Left lung (tissue), 10 donors: ENCODE measurements around the gene ADCY2. TPM values are rescaled to one million over a fixed set of nuclear protein-coding genes. Genes with fewer than 3 reads are reported as not detected.

ENCODE experiments used
- ATAC-seq: fragments of 200-7000 bp; cut with Tn5 transposase; one replicate; pipeline ENCODE4 v1.9.1; 2020; ENCODE audit warnings: moderate library complexity
- DNase-seq, 4 donors: peaks; one replicate each; pipeline ENCODE4 v3.0.0-alpha.2; 2013 to 2020
- H3K27ac ChIP-seq, 2 donors: fragments of 200-600 bp; sonication (generic) in 1 of 2; one replicate each; pipeline versions ENCODE4 v1.5.0 to v1.8.0; 2020 to 2021
- H3K27me3 ChIP-seq, 2 donors: fragments of 200-600 bp; sonication (generic) in 1 of 2; one replicate each; pipeline versions ENCODE4 v1.5.0 to v1.8.0; 2020 to 2021
- H3K36me3 ChIP-seq, 2 donors: fragments of 200-600 bp; sonication (generic) in 1 of 2; one replicate each; pipeline versions ENCODE4 v1.5.0 to v1.8.0; 2020 to 2021
- H3K4me1 ChIP-seq, 2 donors: fragments of 200-600 bp; one replicate each; pipeline ENCODE4 v1.8.0; 2021
- H3K4me3 ChIP-seq, 2 donors: fragments of 200-600 bp; sonication (generic) in 1 of 2; one replicate each; pipeline versions ENCODE4 v1.5.0 to v1.8.0; 2020 to 2021; ENCODE audit warnings: mild to moderate bottlenecking in 1 of 2
- H3K9me3 ChIP-seq, 2 donors: fragments of 200-600 bp; sonication (generic) in 1 of 2; one replicate each; pipeline versions ENCODE4 v1.5.0 to v1.8.0; 2020 to 2021
- intact Hi-C, 2 donors: fragments of 100-400 bp; cut with DNase I; formaldehyde crosslinking; loops; one replicate each; pipeline versions ENCODE4 v1.11.2 to v1.14.2; 2022
- polyA plus RNA-seq, 6 donors: library from polyadenylated mRNA; unstranded; fragments of 120-200 nt; gene quantifications; one replicate each; pipeline ENCODE4 v1.2.1, GENCODE V29; 2013; ENCODE audit not compliant: insufficient read length in 6 of 6
- total RNA-seq, 2 donors: library from RNA; stranded (reverse); fragmentation: NEBNext Ultra II Directional; extraction: Animal tissue kit (Norgen Biotek cat#: 25700); gene quantifications; one replicate each; pipeline ENCODE4 v1.2.1, GENCODE V29; 2021
- TF ChIP-seq, protein P1 (sequence below), 2 donors: fragments of 200-600 bp; sonication (generic) in 1 of 2; IDR thresholded peaks; one replicate each; pipeline versions ENCODE4 v1.5.0 to v1.8.0; 2021; ENCODE audit warnings: antibody characterized with exemption in 2 of 2
- donor health status: DM: no; HTN: yes; CAD: no.
- donor health status: DM: no; HTN: no; CAD: no.

Gene ADCY2
- total and polyA plus RNA-seq, 8 donors, result 0.34 to 14.0 (median 9.6) TPM

DNA sequence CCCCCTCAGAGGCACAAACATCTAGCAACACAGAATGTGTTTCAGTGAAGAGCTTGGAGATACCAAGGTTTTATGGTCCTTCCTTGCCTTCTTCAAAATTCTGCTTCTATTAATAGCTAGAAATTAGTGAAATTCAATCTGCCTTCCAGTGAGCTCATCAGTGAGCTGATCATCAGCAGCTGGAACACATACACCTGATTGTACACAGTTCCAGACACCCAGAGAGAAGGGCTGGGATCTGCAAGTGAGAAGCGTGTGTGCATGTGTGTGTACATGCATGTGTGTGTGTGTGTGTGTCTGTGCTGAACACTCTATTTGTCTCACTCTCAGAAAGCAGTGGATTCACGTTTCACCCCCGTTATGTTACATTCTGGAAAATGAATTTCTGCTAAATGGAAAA lies 426.5 kb downstream of the ADCY2 start:
- Histone ChIP-seq H3K27ac (no peak overlapping the region), H3K9me3 (no peaks in the 10 kb centered on the region), H3K4me3 (no peak overlapping the region), H3K36me3 (no peaks in the 10 kb centered on the region), H3K27me3 (no peaks in the 10 kb centered on the region), H3K4me1 (no peaks in the 10 kb centered on the region)
- TF ChIP-seq, protein P1, sequence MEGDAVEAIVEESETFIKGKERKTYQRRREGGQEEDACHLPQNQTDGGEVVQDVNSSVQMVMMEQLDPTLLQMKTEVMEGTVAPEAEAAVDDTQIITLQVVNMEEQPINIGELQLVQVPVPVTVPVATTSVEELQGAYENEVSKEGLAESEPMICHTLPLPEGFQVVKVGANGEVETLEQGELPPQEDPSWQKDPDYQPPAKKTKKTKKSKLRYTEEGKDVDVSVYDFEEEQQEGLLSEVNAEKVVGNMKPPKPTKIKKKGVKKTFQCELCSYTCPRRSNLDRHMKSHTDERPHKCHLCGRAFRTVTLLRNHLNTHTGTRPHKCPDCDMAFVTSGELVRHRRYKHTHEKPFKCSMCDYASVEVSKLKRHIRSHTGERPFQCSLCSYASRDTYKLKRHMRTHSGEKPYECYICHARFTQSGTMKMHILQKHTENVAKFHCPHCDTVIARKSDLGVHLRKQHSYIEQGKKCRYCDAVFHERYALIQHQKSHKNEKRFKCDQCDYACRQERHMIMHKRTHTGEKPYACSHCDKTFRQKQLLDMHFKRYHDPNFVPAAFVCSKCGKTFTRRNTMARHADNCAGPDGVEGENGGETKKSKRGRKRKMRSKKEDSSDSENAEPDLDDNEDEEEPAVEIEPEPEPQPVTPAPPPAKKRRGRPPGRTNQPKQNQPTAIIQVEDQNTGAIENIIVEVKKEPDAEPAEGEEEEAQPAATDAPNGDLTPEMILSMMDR (IDR thresholded peaks at IDR 0.05), result no peak
- intact Hi-C loops, result no loop called here
- DNase-seq (no peak), ATAC-seq (no peak)

DNA sequence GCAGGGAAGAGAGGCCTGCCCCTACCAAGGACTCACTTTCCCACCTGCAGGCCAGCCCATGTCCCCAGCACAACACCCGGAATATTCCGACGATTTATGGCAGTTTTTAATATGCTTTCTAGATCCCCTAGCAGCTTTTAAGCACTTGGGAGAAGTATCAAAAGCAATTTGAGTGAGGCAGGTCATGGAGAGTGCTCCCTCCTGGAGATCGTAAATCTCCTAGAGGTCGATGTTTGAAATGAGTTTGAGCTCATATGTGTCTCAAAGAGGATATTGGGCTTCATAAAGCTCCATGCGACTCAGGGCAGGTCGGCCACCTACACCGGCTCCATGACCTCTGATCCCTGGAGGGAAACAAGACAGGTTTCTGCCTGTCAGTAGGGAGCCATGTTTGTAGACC lies 427.7 kb downstream of the ADCY2 start:
- ATAC-seq (no peak), DNase-seq (no peak)
- H3K36me3 ChIP-seq, result no peaks in the 10 kb centered on the region
- no peak overlapping the region for H3K27ac ChIP-seq
- TF ChIP-seq, protein P1 (IDR thresholded peaks at IDR 0.05), result no peak
- no peak overlapping the region for H3K4me3 ChIP-seq
- no peaks in the 10 kb centered on the region for H3K4me1 ChIP-seq
- no peaks in the 10 kb centered on the region for H3K27me3 ChIP-seq
- intact Hi-C loops, result no loop called here
- H3K9me3 ChIP-seq, result no peaks in the 10 kb centered on the region

DNA sequence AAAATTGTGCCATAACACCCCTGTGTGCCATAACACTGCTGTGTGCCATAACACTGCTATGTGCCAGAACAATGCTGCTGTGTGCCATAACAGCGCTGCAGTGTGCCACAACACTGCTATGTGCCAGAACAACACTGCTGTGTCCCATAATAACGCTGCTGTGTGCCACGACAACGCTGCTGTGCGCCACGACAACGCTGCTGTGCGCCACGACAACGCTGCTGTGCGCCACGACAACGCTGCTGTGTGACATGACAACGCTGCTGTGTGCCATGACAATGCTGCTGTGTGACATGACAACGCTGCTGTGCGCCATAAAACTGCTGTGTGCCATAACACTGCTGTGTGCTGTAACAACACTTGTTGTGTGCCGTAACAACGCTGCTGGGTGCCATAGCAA lies 429.1 kb downstream of the ADCY2 start:
- H3K4me3 ChIP-seq, result no peak overlapping the region
- DNase-seq (no peak), ATAC-seq (no peak)
- intact Hi-C loops, result no loop called here
- TF ChIP-seq, protein P1 (IDR thresholded peaks at IDR 0.05), result no peak
- H3K9me3 ChIP-seq, result no peaks in the 10 kb centered on the region
- H3K27ac ChIP-seq, result no peak overlapping the region
- H3K4me1 ChIP-seq, result no peaks in the 10 kb centered on the region
- no peaks in the 10 kb centered on the region for H3K36me3 ChIP-seq
- H3K27me3 ChIP-seq, result no peaks in the 10 kb centered on the region

DNA sequence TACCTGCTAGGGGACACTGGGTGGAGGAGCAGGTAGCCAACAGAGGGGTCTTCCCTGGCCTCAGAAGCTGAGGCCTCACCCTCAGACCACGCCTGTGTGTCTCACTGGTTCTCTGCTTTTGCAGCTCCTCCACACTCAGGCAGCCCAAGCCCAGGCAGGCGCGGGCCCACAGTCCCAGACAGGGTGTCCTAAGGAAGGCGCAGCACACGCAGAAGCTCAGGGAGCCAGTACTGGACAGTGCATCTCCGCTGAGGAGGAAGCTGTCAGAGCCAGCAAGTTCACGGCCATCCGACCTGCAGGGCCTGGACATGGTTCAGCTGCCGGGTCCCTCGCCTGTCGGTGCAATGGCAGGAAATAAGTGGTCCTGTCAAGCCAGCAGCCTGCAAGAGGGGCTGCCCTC lies 429.7 kb downstream of the ADCY2 start:
- Histone ChIP-seq H3K36me3 (no peaks in the 10 kb centered on the region), H3K4me3 (no peak overlapping the region), H3K9me3 (no peaks in the 10 kb centered on the region), H3K27ac (no peak overlapping the region), H3K4me1 (no peaks in the 10 kb centered on the region), H3K27me3 (no peaks in the 10 kb centered on the region)
- DNase-seq (no peak), ATAC-seq (no peak)
- TF ChIP-seq, protein P1 (IDR thresholded peaks at IDR 0.05), result no peak
- intact Hi-C loops, result no loop called here

DNA sequence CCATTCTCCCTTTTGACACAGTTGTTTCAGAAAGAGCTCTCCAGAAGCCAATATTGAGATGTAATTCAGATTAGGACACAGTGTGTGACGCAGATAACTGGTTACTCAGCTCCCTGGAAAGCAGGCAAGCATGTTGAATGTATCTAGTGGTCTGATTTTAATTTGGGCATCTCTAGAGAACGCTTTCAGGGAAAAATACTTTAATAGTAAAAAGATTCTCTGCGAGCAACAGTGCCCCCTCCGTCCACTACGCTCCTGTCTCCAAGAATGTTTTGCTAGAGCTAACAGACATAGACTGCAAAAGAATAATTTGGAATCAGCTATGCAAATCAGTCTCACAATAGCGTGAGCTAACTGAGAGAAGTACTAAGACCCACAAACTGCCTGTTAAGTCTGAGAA lies 431.7 kb downstream of the ADCY2 start:
- ATAC-seq (no peak), DNase-seq (no peak)
- TF ChIP-seq, protein P1 (IDR thresholded peaks at IDR 0.05), result no peak
- Histone ChIP-seq H3K27ac (no peak overlapping the region), H3K9me3 (no peaks in the 10 kb centered on the region), H3K4me3 (no peak overlapping the region), H3K36me3 (no peaks in the 10 kb centered on the region), H3K27me3 (no peaks in the 10 kb centered on the region), H3K4me1 (no peaks in the 10 kb centered on the region)
- intact Hi-C loops, result no loop called here
